HEK293 (cell line): Measurements from ENCODE around the gene PLEKHG3.
A peak's percentile ranks its signal among the peaks of the same experiment; 100 is the strongest.

ENCODE experiments used
- CTCF ChIA-PET: fragments of 350-600 bp; formaldehyde crosslinking; extraction: SDS; loops from one replicate; lab custom pipeline; 2021; ENCODE audit warnings: antibody characterized with exemption; lab: Yijun Ruan, JAX
- POLR2A ChIA-PET: fragments of 300-600 bp; formaldehyde crosslinking; extraction: SDS; loops from one replicate; lab custom pipeline; 2020; ENCODE audit warnings: antibody characterized with exemption, inconsistent platforms; lab: Yijun Ruan, JAX
- H3K27ac ChIP-seq: fragments of 200-500 bp; sonication (Bioruptor generic); 2 replicates; pipeline ENCODE4 v1.5.1; 2014; ENCODE audit warnings: low read depth, low read length, control low read depth, inconsistent platforms; ENCODE audit errors: extremely low read depth
- H3K36me3 ChIP-seq, 2 experiments: fragments of 200-500 bp in 1 of 2; sonication (Bioruptor generic) in 1 of 2; 1 replicate in 1 of 2; 2 replicates in 1 of 2; pipeline ENCODE4 v1.5.1; 2014 to 2017; ENCODE audit warnings: inconsistent platforms in 2 of 2, low read length in 2 of 2; ENCODE audit not compliant: control insufficient read depth in 2 of 2, insufficient read depth in 1 of 2
- H3K4me1 ChIP-seq: fragments of 200-500 bp; sonication (Bioruptor generic); 2 replicates; pipeline ENCODE4 v1.5.1; 2014; ENCODE audit warnings: mild to moderate bottlenecking, low read length, inconsistent platforms; ENCODE audit not compliant: control insufficient read depth, insufficient read depth
- H3K4me3 ChIP-seq: 2 replicates; pipeline ENCODE4 v1.5.1; 2011; ENCODE audit warnings: low read depth, mild to moderate bottlenecking, control low read depth, low read length, moderate library complexity
- H3K9me3 ChIP-seq: fragments of 200-500 bp; sonication (Bioruptor generic); 2 replicates; pipeline ENCODE4 v1.5.1; 2014; ENCODE audit warnings: low read depth, low read length, inconsistent platforms; ENCODE audit not compliant: control insufficient read depth, insufficient read depth
- BCL11B ChIP-seq: fragments of 450-650 bp; formaldehyde crosslinking; IDR thresholded peaks from 2 replicates; pipeline ENCODE4 v1.5.1; 2016; ENCODE audit warnings: low read depth, missing biosample characterization, missing genetic modification characterization
- CTCF ChIP-seq: fragments of 450-650 bp; formaldehyde crosslinking; IDR thresholded peaks from 2 replicates; pipeline ENCODE4 v1.5.1; 2016; ENCODE audit warnings: missing biosample characterization, missing genetic modification characterization
- GLI4 ChIP-seq: fragments of 450-650 bp; formaldehyde crosslinking; IDR thresholded peaks from 2 replicates; pipeline ENCODE4 v1.5.1; 2016; ENCODE audit warnings: missing biosample characterization, missing genetic modification characterization
- GLIS1 ChIP-seq: fragments of 450-650 bp; formaldehyde crosslinking; IDR thresholded peaks from 2 replicates; pipeline ENCODE4 v1.5.1; 2016; ENCODE audit warnings: missing biosample characterization, missing genetic modification characterization
- IKZF3 ChIP-seq: fragments of 450-650 bp; IDR thresholded peaks from 2 replicates; pipeline ENCODE4 v1.5.0; 2018; ENCODE audit warnings: missing biosample characterization, mild to moderate bottlenecking, missing genetic modification characterization, moderate library complexity
- OSR2 ChIP-seq: fragments of 450-650 bp; formaldehyde crosslinking; IDR thresholded peaks from 2 replicates; pipeline ENCODE4 v1.5.1; 2016; ENCODE audit warnings: missing biosample characterization, missing genetic modification characterization
- SCRT1 ChIP-seq: fragments of 450-650 bp; formaldehyde crosslinking; IDR thresholded peaks from 2 replicates; pipeline ENCODE4 v1.5.1; 2016; ENCODE audit warnings: missing biosample characterization, missing genetic modification characterization, borderline replicate concordance
- SCRT2 ChIP-seq: fragments of 450-650 bp; formaldehyde crosslinking; IDR thresholded peaks from 2 replicates; pipeline ENCODE4 v1.5.1; 2016; ENCODE audit warnings: missing biosample characterization, missing genetic modification characterization
- ZBTB10 ChIP-seq: fragments of 450-650 bp; formaldehyde crosslinking; IDR thresholded peaks from 2 replicates; pipeline ENCODE4 v1.5.1; 2016; ENCODE audit warnings: missing biosample characterization, missing genetic modification characterization
- ZBTB17 ChIP-seq: fragments of 450-650 bp; formaldehyde crosslinking; IDR thresholded peaks from 2 replicates; pipeline ENCODE4 v1.5.1; 2016; ENCODE audit warnings: missing biosample characterization, missing genetic modification characterization
- ZBTB48 ChIP-seq: fragments of 450-650 bp; formaldehyde crosslinking; IDR thresholded peaks from 2 replicates; pipeline ENCODE4 v1.5.1; 2016; ENCODE audit warnings: missing biosample characterization, missing genetic modification characterization
- ZBTB6 ChIP-seq: fragments of 450-650 bp; formaldehyde crosslinking; IDR thresholded peaks from 2 replicates; pipeline ENCODE4 v1.5.1; 2017; ENCODE audit warnings: missing biosample characterization, missing genetic modification characterization
- ZNF132 ChIP-seq: fragments of 450-650 bp; formaldehyde crosslinking; IDR thresholded peaks from 2 replicates; pipeline ENCODE4 v1.5.1; 2017; ENCODE audit warnings: missing biosample characterization, missing genetic modification characterization, borderline replicate concordance
- ZNF133 ChIP-seq: fragments of 450-650 bp; formaldehyde crosslinking; IDR thresholded peaks from 2 replicates; pipeline ENCODE4 v1.5.1; 2016; ENCODE audit warnings: missing biosample characterization, missing genetic modification characterization
- ZNF175 ChIP-seq: fragments of 450-650 bp; formaldehyde crosslinking; IDR thresholded peaks from 2 replicates; pipeline ENCODE4 v1.5.1; 2016; ENCODE audit warnings: missing biosample characterization, missing genetic modification characterization
- ZNF391 ChIP-seq: fragments of 450-650 bp; formaldehyde crosslinking; IDR thresholded peaks from 2 replicates; pipeline ENCODE4 v1.5.1; 2016; ENCODE audit warnings: low read depth, missing biosample characterization, missing genetic modification characterization, borderline replicate concordance
- ZNF571 ChIP-seq: fragments of 450-650 bp; formaldehyde crosslinking; IDR thresholded peaks from 2 replicates; pipeline ENCODE4 v1.5.0; 2017; ENCODE audit warnings: missing biosample characterization, missing genetic modification characterization
- ZNF768 ChIP-seq: fragments of 450-650 bp; formaldehyde crosslinking; IDR thresholded peaks from 2 replicates; pipeline ENCODE4 v1.5.1; 2018; ENCODE audit warnings: missing biosample characterization, mild to moderate bottlenecking, missing genetic modification characterization
- ZSCAN16 ChIP-seq: fragments of 450-650 bp; formaldehyde crosslinking; IDR thresholded peaks from 2 replicates; pipeline ENCODE4 v1.5.1; 2016; ENCODE audit warnings: missing biosample characterization, missing genetic modification characterization
- ZSCAN30 ChIP-seq: fragments of 450-650 bp; IDR thresholded peaks from 2 replicates; pipeline ENCODE4 v1.5.1; 2018; ENCODE audit warnings: missing biosample characterization, mild to moderate bottlenecking, missing genetic modification characterization, moderate library complexity
- TF ChIP-seq, protein P1 (sequence below): fragments of 450-650 bp; formaldehyde crosslinking; IDR thresholded peaks from 2 replicates; pipeline ENCODE4 v1.5.1; 2016; ENCODE audit warnings: missing biosample characterization, missing genetic modification characterization
- TF ChIP-seq, protein P2 (sequence below): fragments of 450-650 bp; formaldehyde crosslinking; IDR thresholded peaks from 2 replicates; pipeline ENCODE4 v1.5.1; 2016; ENCODE audit warnings: missing biosample characterization, missing genetic modification characterization

Gene PLEKHG3

DNA sequence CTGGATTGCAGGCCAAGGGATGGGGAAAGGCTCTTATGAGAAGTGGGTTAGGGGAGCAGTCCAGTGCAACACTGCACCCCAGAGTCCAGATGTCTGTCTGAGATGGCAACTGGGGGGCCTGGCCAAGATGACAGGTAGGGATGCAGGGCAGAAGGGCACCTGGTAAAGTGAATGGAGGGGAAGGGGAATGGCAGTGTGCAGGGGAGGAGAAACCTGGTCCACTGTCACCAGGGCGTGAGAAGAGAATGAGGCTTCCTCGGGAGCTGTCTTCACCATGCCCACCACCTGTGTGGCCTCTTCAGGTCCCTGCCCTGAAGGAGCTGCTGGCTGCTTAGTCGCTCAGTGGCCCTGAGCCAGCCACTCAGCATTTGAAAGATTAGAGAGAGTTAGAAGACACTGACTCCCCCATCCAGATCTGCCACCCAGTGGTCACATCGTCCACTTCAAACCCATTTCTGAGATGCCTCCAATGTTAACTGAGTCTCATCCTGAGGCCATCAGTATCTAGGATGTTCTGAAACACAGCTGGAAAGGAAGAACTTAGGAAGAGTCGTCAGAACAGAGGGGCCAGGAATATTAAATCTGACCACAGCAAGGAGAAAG lies 57.3 kb downstream of the PLEKHG3 start:
- POLR2A ChIA-PET = interaction anchor here (0.5 to 1.3 kb wide), 7 partner anchors 51 to 885 kb away, joined by 3 to 6 read pairs (median 4); partner anchors contain the start of genes HSPA2, PLEKHG3 and ZBTB1
- Histone ChIP-seq H3K9me3 (no peaks in the 10 kb centered on the region), H3K4me1 (peaks cover 31% of the 10 kb centered on the region), H3K36me3 (peaks cover 6% of the 10 kb centered on the region in 2 experiments; a peak in 2 of 3 replicates)
- TF ChIP-seq ZNF768 (no peak), ZSCAN30 (tag by site-specific recombination) (peak; percentile 99), GLIS1 (tag by site-specific recombination) (peak; percentile 48), CTCF (0 out of 2 replicates have a peak, but pooled peaks have one; percentile 15)
- TF ChIP-seq, protein P1, sequence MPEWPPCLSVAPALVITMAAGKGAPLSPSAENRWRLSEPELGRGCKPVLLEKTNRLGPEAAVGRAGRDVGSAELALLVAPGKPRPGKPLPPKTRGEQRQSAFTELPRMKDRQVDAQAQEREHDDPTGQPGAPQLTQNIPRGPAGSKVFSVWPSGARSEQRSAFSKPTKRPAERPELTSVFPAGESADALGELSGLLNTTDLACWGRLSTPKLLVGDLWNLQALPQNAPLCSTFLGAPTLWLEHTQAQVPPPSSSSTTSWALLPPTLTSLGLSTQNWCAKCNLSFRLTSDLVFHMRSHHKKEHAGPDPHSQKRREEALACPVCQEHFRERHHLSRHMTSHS = no peak
- TF ChIP-seq, all 188 proteins: peak for 3
- Histone ChIP-seq H3K4me3 (peak overlapping the region; percentile 7; the same call in 1 of the 2 replicates), H3K27ac (no peak overlapping the region; the same call in 1 of the 2 replicates)
- CTCF ChIA-PET = interaction anchor here (0.6 to 5.4 kb wide), 19 partner anchors 10 to 270 kb away, joined by 3 to 93 read pairs (median 3); no protein-coding TSS in a partner anchor

DNA sequence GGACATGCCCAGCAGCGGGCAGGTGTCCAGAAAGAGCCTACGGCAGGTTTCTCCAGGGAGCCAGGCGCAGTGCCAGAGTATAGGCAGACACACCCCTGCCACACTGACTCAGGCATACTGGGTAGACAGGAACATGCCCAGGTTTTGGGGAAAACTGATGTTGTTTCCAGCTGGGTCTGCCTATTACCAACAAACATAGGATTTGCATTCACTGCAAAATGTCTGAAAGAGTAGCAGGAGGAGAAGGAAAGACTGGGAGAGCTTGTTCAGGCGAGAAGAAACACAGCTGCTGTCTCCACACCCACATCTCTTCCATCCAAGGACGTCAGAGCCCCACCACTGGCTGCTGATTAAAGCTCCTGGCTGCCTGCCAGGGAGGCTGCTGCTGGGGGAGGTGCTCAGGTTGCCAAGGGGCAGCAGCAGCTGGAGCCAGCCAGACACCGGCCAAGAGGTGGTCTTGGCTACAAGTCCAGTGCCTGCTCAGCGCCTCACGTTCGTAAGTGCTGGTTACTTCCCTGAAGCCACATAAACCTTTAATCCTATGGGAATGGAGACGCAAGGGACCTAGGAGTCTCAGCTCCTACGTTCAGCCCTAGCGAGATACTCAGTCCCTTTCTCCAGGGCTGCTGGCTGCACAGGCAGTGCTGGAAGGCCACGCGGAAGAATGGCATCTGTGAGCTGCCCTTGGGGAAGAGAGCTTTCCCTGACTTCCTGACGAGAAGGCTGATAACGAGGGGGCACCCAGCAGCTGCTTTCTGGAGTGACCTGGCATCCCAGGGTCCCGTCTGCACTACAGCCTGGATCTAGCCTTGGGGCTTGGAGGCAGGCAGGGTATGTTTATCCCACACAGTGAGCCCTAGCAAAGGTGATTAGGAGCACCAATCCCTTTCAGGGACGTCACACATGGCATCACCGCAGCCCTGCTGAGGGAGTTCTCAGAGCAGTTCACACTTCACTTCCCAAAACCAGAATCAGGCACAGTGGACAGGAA lies 58.1 kb downstream of the PLEKHG3 start:
- H3K4me1 ChIP-seq = peaks cover 31% of the 10 kb centered on the region
- CTCF ChIA-PET = interaction anchor here (0.6 to 5.4 kb wide), 17 partner anchors 10 to 383 kb away, joined by 3 to 93 read pairs (median 4); no protein-coding TSS in a partner anchor
- H3K4me3 ChIP-seq = peak overlapping the region; percentile 10
- peaks cover 6% of the 10 kb centered on the region in 2 experiments; a peak in 2 of 3 replicates for H3K36me3 ChIP-seq
- no peaks in the 10 kb centered on the region for H3K9me3 ChIP-seq
- POLR2A ChIA-PET = interaction anchor here (0.5 to 1.3 kb wide), 8 partner anchors 46 to 884 kb away, joined by 3 to 6 read pairs (median 4); partner anchors contain the start of genes HSPA2, PLEKHG3 and ZBTB1
- H3K27ac ChIP-seq = no peak overlapping the region; the same call in 1 of the 2 replicates
- TF ChIP-seq ZSCAN16 (no peak), ZBTB48 (tag by site-specific recombination) (peak; percentile 95), ZBTB10 (tag by site-specific recombination) (no peak), SCRT2 (tag by site-specific recombination) (no peak), BCL11B (tag by site-specific recombination) (no peak), IKZF3 (tag by site-specific recombination) (peak; percentile 15; the same call in 1 of the 2 replicates), ZNF132 (tag by site-specific recombination) (no peak), ZNF571 (no peak), ZBTB6 (tag by site-specific recombination) (no peak), ZNF175 (tag by site-specific recombination) (no peak), ZBTB17 (peak; percentile 84), ZNF391 (tag by site-specific recombination) (no peak), ZNF133 (no peak), SCRT1 (tag by site-specific recombination) (no peak), GLI4 (no peak), OSR2 (peak; percentile 47)
- TF ChIP-seq, protein P2, sequence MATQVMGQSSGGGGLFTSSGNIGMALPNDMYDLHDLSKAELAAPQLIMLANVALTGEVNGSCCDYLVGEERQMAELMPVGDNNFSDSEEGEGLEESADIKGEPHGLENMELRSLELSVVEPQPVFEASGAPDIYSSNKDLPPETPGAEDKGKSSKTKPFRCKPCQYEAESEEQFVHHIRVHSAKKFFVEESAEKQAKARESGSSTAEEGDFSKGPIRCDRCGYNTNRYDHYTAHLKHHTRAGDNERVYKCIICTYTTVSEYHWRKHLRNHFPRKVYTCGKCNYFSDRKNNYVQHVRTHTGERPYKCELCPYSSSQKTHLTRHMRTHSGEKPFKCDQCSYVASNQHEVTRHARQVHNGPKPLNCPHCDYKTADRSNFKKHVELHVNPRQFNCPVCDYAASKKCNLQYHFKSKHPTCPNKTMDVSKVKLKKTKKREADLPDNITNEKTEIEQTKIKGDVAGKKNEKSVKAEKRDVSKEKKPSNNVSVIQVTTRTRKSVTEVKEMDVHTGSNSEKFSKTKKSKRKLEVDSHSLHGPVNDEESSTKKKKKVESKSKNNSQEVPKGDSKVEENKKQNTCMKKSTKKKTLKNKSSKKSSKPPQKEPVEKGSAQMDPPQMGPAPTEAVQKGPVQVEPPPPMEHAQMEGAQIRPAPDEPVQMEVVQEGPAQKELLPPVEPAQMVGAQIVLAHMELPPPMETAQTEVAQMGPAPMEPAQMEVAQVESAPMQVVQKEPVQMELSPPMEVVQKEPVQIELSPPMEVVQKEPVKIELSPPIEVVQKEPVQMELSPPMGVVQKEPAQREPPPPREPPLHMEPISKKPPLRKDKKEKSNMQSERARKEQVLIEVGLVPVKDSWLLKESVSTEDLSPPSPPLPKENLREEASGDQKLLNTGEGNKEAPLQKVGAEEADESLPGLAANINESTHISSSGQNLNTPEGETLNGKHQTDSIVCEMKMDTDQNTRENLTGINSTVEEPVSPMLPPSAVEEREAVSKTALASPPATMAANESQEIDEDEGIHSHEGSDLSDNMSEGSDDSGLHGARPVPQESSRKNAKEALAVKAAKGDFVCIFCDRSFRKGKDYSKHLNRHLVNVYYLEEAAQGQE (tag by site-specific recombination) = no peak
